ENCODE data around the gene SF3B4. TPM values are rescaled to one million over a fixed set of nuclear protein-coding genes. Genes with fewer than 3 reads are reported as not detected.
"Not testable (repeated sequence)": the region's sequence is repeated elsewhere in the genome, so short reads cannot be mapped to it uniquely, and the experiment has no call there.

The SF3B4 gene
- total RNA-seq, 2 donors from 2014 or later = 5.7 to 12.3 TPM

- Histone ChIP-seq H3K9me3 (no peaks in the 10 kb centered on the region), H3K27me3 (no peaks in the 10 kb centered on the region), H3K4me3 (peak within 1 kb of the TSS; percentile 43 to 63), H3K4me1 (peaks cover 0 to 8% of the 10 kb centered on the region in 2 donors), H3K27ac (peak within 1 kb of the TSS; percentile 86 to 88), H3K36me3 (no peaks in the 10 kb centered on the region)
- TF ChIP-seq, protein P1, sequence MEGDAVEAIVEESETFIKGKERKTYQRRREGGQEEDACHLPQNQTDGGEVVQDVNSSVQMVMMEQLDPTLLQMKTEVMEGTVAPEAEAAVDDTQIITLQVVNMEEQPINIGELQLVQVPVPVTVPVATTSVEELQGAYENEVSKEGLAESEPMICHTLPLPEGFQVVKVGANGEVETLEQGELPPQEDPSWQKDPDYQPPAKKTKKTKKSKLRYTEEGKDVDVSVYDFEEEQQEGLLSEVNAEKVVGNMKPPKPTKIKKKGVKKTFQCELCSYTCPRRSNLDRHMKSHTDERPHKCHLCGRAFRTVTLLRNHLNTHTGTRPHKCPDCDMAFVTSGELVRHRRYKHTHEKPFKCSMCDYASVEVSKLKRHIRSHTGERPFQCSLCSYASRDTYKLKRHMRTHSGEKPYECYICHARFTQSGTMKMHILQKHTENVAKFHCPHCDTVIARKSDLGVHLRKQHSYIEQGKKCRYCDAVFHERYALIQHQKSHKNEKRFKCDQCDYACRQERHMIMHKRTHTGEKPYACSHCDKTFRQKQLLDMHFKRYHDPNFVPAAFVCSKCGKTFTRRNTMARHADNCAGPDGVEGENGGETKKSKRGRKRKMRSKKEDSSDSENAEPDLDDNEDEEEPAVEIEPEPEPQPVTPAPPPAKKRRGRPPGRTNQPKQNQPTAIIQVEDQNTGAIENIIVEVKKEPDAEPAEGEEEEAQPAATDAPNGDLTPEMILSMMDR (IDR thresholded peaks at IDR 0.05) = no peak
- DNase-seq (ENCODE audit: low spot score) = peak; percentile 93
Measured at GRCh38 chr1:149899460-149900284, 27.9 kb downstream of the SF3B4 start, which contains the start of gene BOLA1. Gene BOLA1 (plus strand): TSS chr1:149899568. CDS start chr1:149900060, 492 bp downstream.

GRCh38 chr1:149896575-149896974 lies 31.0 kb downstream of the SF3B4 start:
- Histone ChIP-seq H3K27me3 (no peaks in the 10 kb centered on the region), H3K9me3 (no peaks in the 10 kb centered on the region), H3K4me1 (peaks cover 0 to 8% of the 10 kb centered on the region in 2 donors), H3K4me3 (no peak overlapping the region), H3K27ac (no peak overlapping the region), H3K36me3 (no peaks in the 10 kb centered on the region)
- TF ChIP-seq, protein P1 (IDR thresholded peaks at IDR 0.05) = no peak
- no peak for DNase-seq (ENCODE audit: low spot score)

GRCh38 chr1:149888999-149889289 lies 38.7 kb downstream of the SF3B4 start:
- Histone ChIP-seq H3K4me1 (peaks cover 0 to 12% of the 10 kb centered on the region in 2 donors), H3K4me3 (peak overlapping the region; percentile 64 to 66), H3K36me3 (no peaks in the 10 kb centered on the region), H3K27ac (peak overlapping the region; percentile 95 to 99), H3K27me3 (no peaks in the 10 kb centered on the region), H3K9me3 (no peaks in the 10 kb centered on the region)
- peak; percentile 66 for DNase-seq (ENCODE audit: low spot score)
- TF ChIP-seq, protein P1 (IDR thresholded peaks at IDR 0.05) = no peak

DNA sequence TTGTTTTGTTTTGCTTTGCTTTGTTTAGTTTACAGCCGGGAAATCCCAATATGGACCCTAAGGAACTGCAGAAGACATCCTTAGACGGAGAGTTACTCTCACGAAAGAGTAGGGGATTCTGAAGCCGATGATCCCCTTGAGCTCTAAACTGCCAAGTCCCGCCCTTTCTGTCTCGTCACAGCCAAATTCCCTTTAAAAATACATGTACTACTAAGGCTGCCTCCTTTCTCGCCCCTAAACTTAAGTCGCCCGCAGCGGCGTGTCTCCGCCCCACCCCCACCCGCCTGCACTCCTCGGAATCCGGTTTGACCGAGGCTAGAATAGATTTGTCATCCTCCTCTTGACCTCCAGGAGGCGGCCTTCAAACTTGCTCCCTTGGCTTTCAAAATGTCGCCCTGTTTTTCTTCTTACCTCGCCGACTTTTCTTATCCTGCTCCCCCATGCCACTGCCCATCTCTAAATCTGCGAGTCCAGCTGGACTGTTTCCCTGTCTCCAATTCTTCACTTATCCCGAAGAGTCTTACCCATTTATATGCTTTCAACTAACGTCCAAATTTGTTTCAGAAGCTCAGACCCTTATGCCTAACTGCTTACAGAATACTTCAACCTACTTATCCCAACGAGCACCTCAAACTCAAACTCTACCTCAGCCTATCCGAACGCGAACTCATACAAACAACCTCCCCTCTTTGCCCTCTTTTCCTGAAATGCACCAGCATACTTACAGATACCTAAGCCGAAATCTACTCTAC lies 39.2 kb downstream of the SF3B4 start:
- Histone ChIP-seq H3K36me3 (no peaks in the 10 kb centered on the region), H3K9me3 (no peaks in the 10 kb centered on the region), H3K27ac (peak overlapping the region; percentile 95 to 99), H3K4me1 (peaks cover 0 to 18% of the 10 kb centered on the region in 2 donors), H3K27me3 (no peaks in the 10 kb centered on the region), H3K4me3 (peak overlapping the region; percentile 64 to 66)
- TF ChIP-seq, protein P1 (IDR thresholded peaks at IDR 0.05) = peak; percentile 11 to 69
- peak; percentile 85 for DNase-seq (ENCODE audit: low spot score)

DNA sequence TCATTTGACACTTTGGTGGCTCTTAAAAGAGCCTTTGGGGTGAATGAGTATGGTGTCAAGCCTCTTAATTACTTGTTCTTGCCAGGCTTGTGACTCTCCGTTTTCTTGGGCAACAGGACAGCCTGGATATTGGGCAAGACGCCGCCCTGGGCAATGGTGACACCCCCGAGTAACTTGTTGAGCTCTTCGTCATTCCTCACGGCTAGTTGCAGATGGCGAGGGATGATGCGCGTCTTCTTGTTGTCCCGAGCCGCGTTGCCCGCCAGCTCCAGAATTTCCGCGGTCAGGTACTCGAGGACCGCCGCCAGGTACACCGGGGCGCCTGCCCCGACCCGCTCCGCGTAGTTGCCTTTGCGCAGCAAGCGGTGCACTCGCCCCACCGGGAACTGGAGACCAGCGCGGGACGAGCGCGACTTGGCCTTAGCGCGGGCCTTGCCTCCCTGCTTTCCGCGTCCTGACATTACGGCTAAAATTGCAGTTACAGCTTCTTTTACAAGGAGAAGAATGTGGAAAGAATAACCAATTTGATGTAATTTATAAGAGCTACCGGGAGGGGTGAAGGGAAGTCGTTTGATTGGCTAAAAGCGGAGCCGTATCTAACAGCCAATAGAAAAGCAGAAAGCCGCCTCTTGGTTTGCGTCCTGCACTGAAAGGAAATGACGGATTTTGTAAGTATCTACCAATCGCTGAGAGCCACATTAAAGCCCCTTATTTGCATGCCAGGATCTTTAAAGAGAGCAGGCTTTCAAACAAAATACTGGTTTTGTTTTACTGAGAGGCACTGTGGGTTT lies 40.0 kb downstream of the SF3B4 start:
- Histone ChIP-seq H3K36me3 (no peaks in the 10 kb centered on the region), H3K27ac (peak overlapping the region; percentile 95 to 99), H3K4me3 (peak overlapping the region; percentile 64 to 66), H3K27me3 (no peaks in the 10 kb centered on the region), H3K4me1 (peaks cover 0 to 19% of the 10 kb centered on the region in 2 donors), H3K9me3 (no peaks in the 10 kb centered on the region)
- peak; percentile 95 for DNase-seq (ENCODE audit: low spot score)
- TF ChIP-seq, protein P1 (IDR thresholded peaks at IDR 0.05) = no peak

DNA sequence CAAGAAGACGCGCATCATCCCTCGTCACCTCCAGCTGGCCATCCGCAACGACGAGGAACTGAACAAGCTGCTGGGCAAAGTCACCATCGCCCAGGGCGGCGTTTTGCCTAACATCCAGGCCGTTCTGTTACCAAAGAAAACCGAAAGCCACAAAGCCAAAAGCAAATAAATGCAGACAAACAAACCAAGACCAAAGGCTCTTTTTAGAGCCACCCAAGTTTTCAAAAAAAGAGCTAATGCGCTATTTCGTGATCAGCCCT lies 40.5 kb downstream of the SF3B4 start:
- not testable (repeated sequence) for H3K9me3 ChIP-seq; H3K27me3 ChIP-seq; DNase-seq (ENCODE audit: low spot score); H3K36me3 ChIP-seq
- peaks cover 0 to 19% of the 10 kb centered on the region in 2 donors for H3K4me1 ChIP-seq
- H3K4me3 ChIP-seq = peak overlapping the region; percentile 64 to 66
- H3K27ac ChIP-seq = peak overlapping the region; percentile 95 to 99
